HepG2 (cell line): ENCODE results near the gene TFDP1. TPM values are rescaled to one million over a fixed set of nuclear protein-coding genes. Genes with fewer than 3 reads are reported as not detected.

Source experiments
- ATAC-seq: fragments of 200-7000 bp; cut with Tn5 transposase; 3 replicates; pipeline ENCODE4 v1.9.1; 2020; ENCODE audit warnings: mild to moderate bottlenecking, moderate library complexity
- BruUV-seq: library from RNA; stranded (reverse); fragments of 400-500 nt; replicated peaks from 2 replicates; lab custom pipeline; 2021; lab: Mats Ljungman, UMichigan
- CTCF ChIA-PET: fragments of 300-600 bp; formaldehyde crosslinking; extraction: SDS; loops from one replicate; lab custom pipeline; 2021; ENCODE audit warnings: low total read pairs, inconsistent platforms, low intra/inter-chr PET ratio; lab: Yijun Ruan, JAX
- POLR2A ChIA-PET: fragments of 350-600 bp; sonication (Branson Sonifier 250); formaldehyde crosslinking; loops from one replicate; lab custom pipeline; 2020; ENCODE audit warnings: antibody characterized with exemption, inconsistent platforms; lab: Yijun Ruan, JAX
- DNase-seq: peaks from one replicate; pipeline ENCODE4 v3.0.0-alpha.2; 2015; ENCODE audit warnings: low spot score
- FAIRE-seq: peaks from 3 replicates; lab custom pipeline; 2011; peaks lifted over from hg19 to GRCh38; lab: Jason Lieb, UNC
- H2AFZ ChIP-seq: one replicate; pipeline ENCODE4 v1.6.1; 2011; ENCODE audit warnings: low read length, inconsistent platforms
- H3K27ac ChIP-seq: fragments of 300-600 bp; 3 replicates; pipeline ENCODE4 v1.8.0; 2011; ENCODE audit warnings: mixed run types, mild to moderate bottlenecking, mixed read lengths, low read length, inconsistent platforms; ENCODE audit not compliant: insufficient read depth; ENCODE audit errors: extremely low read length
- H3K27me3 ChIP-seq, 2 experiments: fragments of 200-600 bp in 1 of 2; 2 replicates in 1 of 2; 3 replicates in 1 of 2; pipeline versions ENCODE4 v1.6.0 to v1.8.0; 2011; ENCODE audit warnings: low read length in 2 of 2, mild to moderate bottlenecking in 2 of 2, moderate library complexity in 2 of 2, inconsistent platforms in 1 of 2; ENCODE audit not compliant: insufficient read depth in 2 of 2, control insufficient read depth in 1 of 2
- H3K36me3 ChIP-seq, 2 experiments: fragments of 200-600 bp in 1 of 2; replicated peaks in 1 of 2; 2 replicates in 1 of 2; 3 replicates in 1 of 2; pipeline versions ENCODE4 v1.5.1 to v1.8.0; 2011; ENCODE audit warnings: low read length in 2 of 2, inconsistent platforms in 1 of 2; ENCODE audit not compliant: insufficient read depth in 2 of 2, control insufficient read depth in 1 of 2
- H3K4me1 ChIP-seq: 2 replicates; pipeline ENCODE4 v1.5.1; 2012; ENCODE audit warnings: low read length, inconsistent platforms; ENCODE audit not compliant: insufficient read depth
- H3K4me2 ChIP-seq: 2 replicates; pipeline ENCODE4 v1.6.0; 2011; ENCODE audit warnings: low read depth, low read length, inconsistent platforms
- H3K4me3 ChIP-seq, 3 experiments: fragments of 200-600 bp in 1 of 3; sonication (generic), shearing (Covaris generic) in 1 of 3; replicated peaks in 1 of 3; 2 replicates each; pipeline ENCODE4 v1.5.1; 2011 to 2016; ENCODE audit warnings: low read length in 3 of 3, inconsistent platforms in 2 of 3, low read depth in 2 of 3, mild to moderate bottlenecking in 2 of 3, control low read depth in 1 of 3, mixed read lengths in 1 of 3; ENCODE audit not compliant: insufficient read depth in 1 of 3
- H3K79me2 ChIP-seq: one replicate; pipeline ENCODE4 v1.6.1; 2011; ENCODE audit warnings: low read length, inconsistent platforms; ENCODE audit not compliant: insufficient read depth
- H3K9ac ChIP-seq: 2 replicates; pipeline ENCODE4 v1.6.0; 2011; ENCODE audit warnings: mild to moderate bottlenecking, low read depth, low read length, inconsistent platforms; ENCODE audit not compliant: insufficient read depth
- H3K9me3 ChIP-seq: 2 replicates; pipeline ENCODE4 v1.5.1; 2012; ENCODE audit warnings: mild to moderate bottlenecking, low read length
- H4K20me1 ChIP-seq: 2 replicates; pipeline ENCODE4 v1.6.0; 2011; ENCODE audit warnings: inconsistent platforms, mild to moderate bottlenecking, low read length, moderate library complexity; ENCODE audit not compliant: insufficient read depth
- MTF1 ChIP-seq: sonication (generic); formaldehyde crosslinking; IDR thresholded peaks from 2 replicates; pipeline ENCODE4 v1.5.0; 2020; ENCODE audit warnings: missing genetic modification reagents
- MXI1 ChIP-seq: IDR thresholded peaks from 3 replicates; pipeline ENCODE4 v1.6.1; 2012; ENCODE audit warnings: low read depth, low read length, inconsistent platforms, borderline replicate concordance
- PHB2 ChIP-seq: fragments of 450-650 bp; IDR thresholded peaks from 2 replicates; pipeline ENCODE4 v1.6.1; 2018; ENCODE audit not compliant: partially characterized antibody
- PHF8 ChIP-seq: sonication (generic); formaldehyde crosslinking; IDR thresholded peaks from 2 replicates; pipeline ENCODE4 v1.5.0; 2020; ENCODE audit warnings: missing genetic modification reagents
- USF2 ChIP-seq, 2 experiments: sonication (generic) in 1 of 2; formaldehyde crosslinking in 1 of 2; IDR thresholded peaks; 2 replicates each; pipeline versions ENCODE4 v1.5.1 to v1.6.1; 2011 to 2020; ENCODE audit warnings: borderline replicate concordance in 1 of 2, low read depth in 1 of 2, low read length in 1 of 2, mild to moderate bottlenecking in 1 of 2, missing genetic modification reagents in 1 of 2, moderate library complexity in 1 of 2
- ZNF335 ChIP-seq: sonication (generic); formaldehyde crosslinking; IDR thresholded peaks from 2 replicates; pipeline ENCODE4 v1.4.0; 2020; ENCODE audit warnings: missing genetic modification reagents
- ZNF644 ChIP-seq: IDR thresholded peaks from 2 replicates; pipeline ENCODE4 v1.6.1; 2016; ENCODE audit warnings: low read depth
- ZNF674 ChIP-seq: sonication (generic); formaldehyde crosslinking; IDR thresholded peaks from 2 replicates; pipeline ENCODE4 v1.5.0; 2020; ENCODE audit warnings: low read depth, mild to moderate bottlenecking, missing genetic modification reagents
- ZSCAN29 ChIP-seq: sonication (generic); formaldehyde crosslinking; conservative IDR thresholded peaks from 2 replicates; pipeline ENCODE4 v1.4.0; 2020; ENCODE audit warnings: mild to moderate bottlenecking, missing genetic modification reagents
- WGBS: methylation state at CpG from one replicate; pipeline ENCODE4 v1.1.6; 2017; ENCODE audit warnings: low lambda C conversion rate; 5-methylcytosine and 5-hydroxymethylcytosine counted together
- in situ Hi-C: cut with HindIII; loops from 2 replicates; pipeline ENCODE4 v1.10.0; 2017; ENCODE audit warnings: low pct_unique_long_range_greater_than_20kb; ENCODE audit not compliant: extremely low pct_ligation_motif_present
- intact Hi-C: fragments of 100-400 bp; cut with micrococcal nuclease; formaldehyde crosslinking; loops from one replicate; pipeline ENCODE4 v1.10.0; 2022; ENCODE audit not compliant: unreplicated experiment
- polyA plus RNA-seq, 8 experiments: library from polyadenylated mRNA; depleted of rRNA in 3 of 8; stranded (reverse) in 7 of 8; unstranded in 1 of 8; fragments of >200 nt; fragmentation: Illumina TruSeq in 4 of 8; extraction: Trizol in 4 of 8; gene quantifications; 2 replicates each; pipeline versions ENCODE4 v1.2.1 to v1.2.3, GENCODE V29; 2011 to 2016; ENCODE audit warnings: low read depth in 4 of 8, missing spikeins in 1 of 8, mixed read lengths in 1 of 8; ENCODE audit not compliant: insufficient read depth in 1 of 8
- total RNA-seq, 5 experiments: library from RNA; depleted of rRNA; stranded (reverse); fragments of >200 nt; fragmentation: Illumina TruSeq; extraction: Trizol; gene quantifications; 2 replicates each; pipeline ENCODE4 v1.2.3, GENCODE V29; 2016; ENCODE audit warnings: low read depth in 1 of 5
- TF ChIP-seq, protein P1 (sequence below): sonication (generic); formaldehyde crosslinking; IDR thresholded peaks from 2 replicates; pipeline ENCODE4 v1.4.0; 2020; ENCODE audit warnings: missing genetic modification reagents

The TFDP1 gene
- total and polyA plus RNA-seq, 2 of the 13 experiments (the other 11 are each of a cell fraction or from before 2014, with no cell fraction given), result 38.0 to 84.2 TPM

- Histone ChIP-seq H3K27me3 (no peaks in the 10 kb centered on the region), H3K36me3 (peaks cover 8 to 51% of the 10 kb centered on the region in 2 experiments), H2AFZ (no peak overlapping the region), H3K9me3 (no peaks in the 10 kb centered on the region), H4K20me1 (peaks cover 4% of the 10 kb centered on the region; the same call in 1 of the 2 replicates), H3K9ac (no peak overlapping the region), H3K4me2 (no peak overlapping the region), H3K4me1 (no peaks in the 10 kb centered on the region), H3K79me2 (peaks cover 76% of the 10 kb centered on the region), H3K27ac (no peak overlapping the region), H3K4me3 (no peak overlapping the region)
- FAIRE-seq (no peak), DNase-seq (no peak), ATAC-seq (no peak)
- TF ChIP-seq ZSCAN29 (CRISPR knock-in tag) (no peak), MXI1 (no peak), ZNF335 (CRISPR knock-in tag) (no peak), MTF1 (CRISPR knock-in tag) (no peak), ZNF644 (CRISPR knock-in tag) (no peak), USF2 (IDR thresholded peaks at IDR 0.05; ENCODE audit: low read depth, low read length) (no peak), USF2 (CRISPR knock-in tag; IDR thresholded peaks at IDR 0.05; ENCODE audit: borderline replicate concordance) (no peak), ZNF674 (CRISPR knock-in tag) (no peak), PHB2 (no peak), PHF8 (CRISPR knock-in tag) (no peak)
- TF ChIP-seq, protein P1, sequence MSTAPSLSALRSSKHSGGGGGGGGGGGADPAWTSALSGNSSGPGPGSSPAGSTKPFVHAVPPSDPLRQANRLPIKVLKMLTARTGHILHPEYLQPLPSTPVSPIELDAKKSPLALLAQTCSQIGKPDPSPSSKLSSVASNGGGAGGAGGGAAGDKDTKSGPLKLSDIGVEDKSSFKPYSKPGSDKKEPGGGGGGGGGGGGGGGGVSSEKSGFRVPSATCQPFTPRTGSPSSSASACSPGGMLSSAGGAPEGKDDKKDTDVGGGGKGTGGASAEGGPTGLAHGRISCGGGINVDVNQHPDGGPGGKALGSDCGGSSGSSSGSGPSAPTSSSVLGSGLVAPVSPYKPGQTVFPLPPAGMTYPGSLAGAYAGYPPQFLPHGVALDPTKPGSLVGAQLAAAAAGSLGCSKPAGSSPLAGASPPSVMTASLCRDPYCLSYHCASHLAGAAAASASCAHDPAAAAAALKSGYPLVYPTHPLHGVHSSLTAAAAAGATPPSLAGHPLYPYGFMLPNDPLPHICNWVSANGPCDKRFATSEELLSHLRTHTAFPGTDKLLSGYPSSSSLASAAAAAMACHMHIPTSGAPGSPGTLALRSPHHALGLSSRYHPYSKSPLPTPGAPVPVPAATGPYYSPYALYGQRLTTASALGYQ (CRISPR knock-in tag), result no peak
- no TSS peak for BruUV-seq
- CTCF ChIA-PET, result no interaction called here
- in situ Hi-C loops, result no loop called here
- 93% methylated on average over 5 of the region's 13 CpGs for WGBS
- intact Hi-C loops, result no loop called here
- POLR2A ChIA-PET, result no interaction called here
These were observed 25.1 kb downstream of the TFDP1 start for GRCh38 chr13:113609616-113610015.
